GM18907 (cell line): Measurements from ENCODE around the gene PODNL1.

Source experiments
- ATAC-seq: cut with Tn5 transposase; IDR thresholded peaks from one replicate; pipeline ENCODE4 v1.9.1; 2021; ENCODE audit warnings: mild to moderate bottlenecking, moderate library complexity; ENCODE audit not compliant: unreplicated experiment

PODNL1 gene, protein sequence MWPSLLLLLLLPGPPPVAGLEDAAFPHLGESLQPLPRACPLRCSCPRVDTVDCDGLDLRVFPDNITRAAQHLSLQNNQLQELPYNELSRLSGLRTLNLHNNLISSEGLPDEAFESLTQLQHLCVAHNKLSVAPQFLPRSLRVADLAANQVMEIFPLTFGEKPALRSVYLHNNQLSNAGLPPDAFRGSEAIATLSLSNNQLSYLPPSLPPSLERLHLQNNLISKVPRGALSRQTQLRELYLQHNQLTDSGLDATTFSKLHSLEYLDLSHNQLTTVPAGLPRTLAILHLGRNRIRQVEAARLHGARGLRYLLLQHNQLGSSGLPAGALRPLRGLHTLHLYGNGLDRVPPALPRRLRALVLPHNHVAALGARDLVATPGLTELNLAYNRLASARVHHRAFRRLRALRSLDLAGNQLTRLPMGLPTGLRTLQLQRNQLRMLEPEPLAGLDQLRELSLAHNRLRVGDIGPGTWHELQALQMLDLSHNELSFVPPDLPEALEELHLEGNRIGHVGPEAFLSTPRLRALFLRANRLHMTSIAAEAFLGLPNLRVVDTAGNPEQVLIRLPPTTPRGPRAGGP

GRCh38 chr19:13938301-13939064, at the start of gene PODNL1:
TSS of gene PODNL1 (minus strand) at chr19:13938417. CDS start at chr19:13938181, 236 bp downstream.
- ATAC-seq: no peak

GRCh38 chr19:13987101-13987890, 49.1 kb upstream of the PODNL1 start:
- ATAC-seq: no peak

- peak; percentile 83 for ATAC-seq
Observed at GRCh38 chr19:13986348-13986904, 48.2 kb upstream of the PODNL1 start.

DNA sequence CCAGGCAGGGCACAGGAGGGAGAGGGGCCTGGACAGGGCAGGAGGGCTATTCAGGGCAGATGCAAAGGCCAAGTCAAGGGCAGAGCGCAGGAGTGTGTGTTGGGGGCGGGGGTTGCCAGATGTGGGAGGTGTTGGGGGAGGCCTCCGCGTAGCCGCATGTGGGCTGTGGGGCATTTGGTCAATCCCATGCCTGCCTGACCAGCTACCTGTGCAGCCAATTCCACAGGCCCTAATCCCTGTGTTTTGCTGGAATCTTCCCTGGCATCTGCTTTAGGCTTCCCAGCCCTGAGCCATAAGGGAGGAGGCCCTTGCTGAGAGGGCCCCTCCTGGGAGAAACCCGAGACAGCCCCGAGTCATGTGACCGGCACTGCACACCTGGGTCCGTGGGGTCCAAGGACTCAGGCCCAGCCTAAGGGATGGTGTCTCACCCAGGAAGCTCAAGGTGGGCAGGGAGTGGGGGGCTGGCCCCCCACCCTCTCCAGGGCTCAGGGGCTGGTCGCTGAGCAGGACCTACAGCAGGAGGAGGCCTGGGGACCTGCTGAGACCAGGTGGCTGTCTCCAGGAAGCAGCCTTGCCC, 47.6 kb upstream of the PODNL1 start:
- ATAC-seq: peak; percentile 25

DNA sequence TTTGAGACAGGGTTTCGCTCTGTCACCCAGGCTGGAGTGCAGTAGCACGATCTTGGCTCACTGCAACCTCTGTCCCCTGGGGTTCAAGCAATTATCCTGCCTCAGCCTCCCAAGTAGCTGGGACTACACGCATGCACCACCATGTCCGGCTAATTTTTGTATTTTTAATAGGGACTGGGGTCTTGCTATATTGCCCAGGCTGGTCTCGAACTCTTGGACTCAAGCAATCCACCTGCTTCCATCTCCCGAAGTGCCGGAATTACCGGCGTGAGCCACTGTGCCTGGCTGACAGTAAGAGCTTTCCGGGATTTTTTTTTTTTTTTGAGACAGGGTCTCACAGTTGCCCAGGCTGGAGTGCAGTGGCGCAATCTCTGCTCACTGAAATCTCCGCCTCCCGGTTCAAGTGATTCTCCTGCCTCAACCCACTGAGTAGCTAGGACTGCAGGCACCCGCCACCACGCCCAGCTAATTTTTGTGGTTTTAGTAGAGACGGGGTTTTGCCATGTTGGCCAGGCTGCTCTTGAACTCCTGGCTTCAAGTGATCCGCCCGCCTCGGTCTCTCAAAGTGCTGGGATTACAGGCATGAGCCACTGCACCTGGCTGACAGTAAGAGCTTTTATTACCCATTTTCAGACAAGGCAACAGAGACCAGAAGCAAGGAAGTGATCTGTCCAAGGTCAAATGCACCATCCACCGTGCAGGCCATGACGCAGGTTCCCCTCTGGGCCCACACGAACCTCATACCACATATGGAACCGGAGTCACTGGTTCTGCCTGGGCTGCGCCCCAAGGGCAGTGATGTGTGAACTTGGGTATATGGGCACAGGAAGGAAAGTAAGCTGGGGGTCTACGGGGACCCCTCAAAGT, 46.9 kb upstream of the PODNL1 start:
- ATAC-seq: no peak

GRCh38 chr19:13984186-13984585, 46.0 kb upstream of the PODNL1 start:
- no peak for ATAC-seq

- ATAC-seq: no peak
Observed at GRCh38 chr19:13983213-13983889, 45.1 kb upstream of the PODNL1 start.

GRCh38 chr19:13982773-13983172, 44.6 kb upstream of the PODNL1 start:
- ATAC-seq: no peak

- ATAC-seq: no peak
Observed at GRCh38 chr19:13981988-13982501, 43.8 kb upstream of the PODNL1 start.

DNA sequence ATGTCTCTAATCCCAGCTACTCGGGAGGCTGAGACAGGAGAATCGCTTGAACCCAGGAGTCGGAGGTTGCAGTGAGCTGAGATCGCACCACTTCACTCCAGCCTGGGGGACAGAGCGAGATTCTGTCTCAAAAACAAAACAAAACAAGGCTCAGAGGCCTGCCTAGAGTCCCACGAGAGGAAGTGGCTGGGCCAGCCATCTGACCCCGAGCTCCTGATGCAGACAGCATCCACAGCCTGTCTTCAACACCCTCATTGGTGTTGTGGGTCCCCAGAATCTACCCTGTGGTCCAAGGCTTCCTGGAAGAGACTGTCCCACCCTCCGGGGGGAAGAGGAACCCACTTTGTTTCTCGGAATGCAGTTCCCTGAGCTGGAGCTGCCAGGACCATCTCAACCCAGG, 43.2 kb upstream of the PODNL1 start:
- ATAC-seq: no peak

- ATAC-seq: no peak
Observed at GRCh38 chr19:13981021-13981420, 42.8 kb upstream of the PODNL1 start.

GRCh38 chr19:13980340-13980739, 42.1 kb upstream of the PODNL1 start:
- no peak for ATAC-seq

- no peak for ATAC-seq
Observed at GRCh38 chr19:13979686-13980085, 41.5 kb upstream of the PODNL1 start.

DNA sequence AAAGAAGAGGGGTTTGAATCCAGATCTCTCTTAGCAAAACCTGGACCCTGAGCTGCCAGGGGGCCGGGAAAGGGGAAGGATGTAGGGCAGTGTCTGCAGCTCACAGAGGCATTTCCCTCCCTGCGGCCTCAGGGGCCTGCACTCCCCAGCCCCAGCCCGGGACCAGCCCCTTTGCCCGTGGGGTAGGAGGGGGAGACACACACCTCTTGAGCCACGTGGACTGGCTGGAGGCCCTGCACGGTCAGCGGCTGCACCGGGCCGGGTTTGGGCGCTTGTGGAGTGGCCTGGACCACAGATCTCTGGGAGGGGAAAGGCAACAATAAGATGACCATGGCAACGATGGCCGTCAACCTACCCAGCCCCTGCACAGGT, 41.0 kb upstream of the PODNL1 start:
- ATAC-seq: no peak

DNA sequence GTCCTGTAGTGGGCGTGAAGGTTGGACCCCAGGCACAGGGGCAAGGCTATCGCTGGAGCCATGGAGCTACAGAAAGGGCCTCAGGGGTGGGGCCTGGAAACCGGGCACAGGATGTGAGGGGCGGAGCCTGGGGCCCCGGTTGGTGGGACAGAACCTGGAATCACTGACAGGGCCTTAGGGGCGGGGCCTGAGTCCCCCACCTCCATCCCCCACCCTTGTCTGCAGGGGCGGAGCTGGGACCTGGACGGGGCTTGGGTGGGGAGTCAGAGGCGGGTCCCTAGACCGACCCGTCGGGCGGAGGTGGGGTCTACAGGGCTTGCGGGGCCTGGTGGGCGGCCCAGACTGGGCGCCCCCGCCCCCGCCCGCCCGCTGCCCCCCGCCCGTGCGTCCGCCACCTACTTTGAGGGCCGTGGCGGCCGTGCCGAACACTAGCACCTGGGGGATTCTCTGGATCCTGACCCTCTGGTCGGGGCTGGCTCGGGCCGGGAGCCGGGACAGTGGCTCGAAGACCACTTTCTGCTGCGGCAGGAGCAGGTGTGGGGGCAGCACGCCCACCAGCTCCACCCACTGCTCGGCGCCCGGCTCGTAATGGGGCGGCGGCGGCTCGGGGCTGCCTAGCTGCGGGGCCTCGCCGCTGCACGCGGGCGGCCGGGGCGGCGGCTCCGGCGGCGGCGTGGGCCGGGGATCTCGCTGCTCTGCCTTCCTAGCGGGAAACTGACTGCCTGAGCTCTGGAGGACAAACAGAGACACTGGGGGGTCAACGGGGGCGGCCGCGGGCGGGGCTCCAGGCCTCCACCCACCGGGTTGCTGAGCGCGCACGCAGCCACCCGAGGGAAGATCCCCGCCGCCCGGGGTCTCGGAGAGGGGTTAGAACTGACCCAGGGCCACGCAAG, 40.4 kb upstream of the PODNL1 start:
- ATAC-seq: no peak

DNA sequence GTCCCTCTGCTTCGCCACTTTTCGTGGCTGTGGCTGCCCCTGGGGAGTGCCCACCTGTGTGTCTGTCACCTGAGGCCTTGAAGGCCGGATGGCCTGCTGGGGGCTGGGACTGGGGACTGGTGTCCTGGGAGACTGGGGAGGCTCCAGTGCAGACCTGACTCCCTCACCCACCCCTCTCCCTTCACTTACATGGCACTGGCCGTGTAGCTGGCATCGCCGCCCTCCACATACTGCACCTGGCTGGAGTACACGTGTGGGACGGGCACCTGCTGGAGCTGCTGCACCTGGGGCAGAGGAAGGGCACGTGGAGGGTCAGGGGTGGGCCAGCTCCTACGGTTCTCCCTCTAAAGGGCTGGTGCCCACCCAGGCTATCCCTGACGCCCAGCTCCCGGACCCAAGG, 39.6 kb upstream of the PODNL1 start:
- no peak for ATAC-seq

GRCh38 chr19:13976446-13976845, 38.2 kb upstream of the PODNL1 start:
- ATAC-seq: no peak

DNA sequence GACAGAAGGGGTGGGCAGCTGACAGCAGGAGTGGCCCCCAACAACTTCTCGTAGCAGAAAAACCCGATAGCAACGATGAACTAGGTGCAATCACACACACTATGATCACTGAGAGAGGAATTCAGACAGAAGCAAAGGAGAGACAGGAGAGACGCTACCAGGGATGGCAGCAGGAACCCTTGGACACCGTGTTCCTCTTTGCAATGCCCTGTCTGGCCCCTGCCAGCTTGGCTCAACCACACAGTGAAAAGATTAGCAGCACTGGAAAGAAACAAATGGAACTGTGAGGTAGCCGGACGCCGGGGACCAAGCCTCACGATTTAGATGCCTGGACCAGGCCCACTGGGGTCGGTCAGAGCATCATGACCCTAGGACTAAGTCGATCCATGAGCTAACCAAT, 37.7 kb upstream of the PODNL1 start:
- ATAC-seq: no peak
